ENCODE data around the gene AFF1.

DNA sequence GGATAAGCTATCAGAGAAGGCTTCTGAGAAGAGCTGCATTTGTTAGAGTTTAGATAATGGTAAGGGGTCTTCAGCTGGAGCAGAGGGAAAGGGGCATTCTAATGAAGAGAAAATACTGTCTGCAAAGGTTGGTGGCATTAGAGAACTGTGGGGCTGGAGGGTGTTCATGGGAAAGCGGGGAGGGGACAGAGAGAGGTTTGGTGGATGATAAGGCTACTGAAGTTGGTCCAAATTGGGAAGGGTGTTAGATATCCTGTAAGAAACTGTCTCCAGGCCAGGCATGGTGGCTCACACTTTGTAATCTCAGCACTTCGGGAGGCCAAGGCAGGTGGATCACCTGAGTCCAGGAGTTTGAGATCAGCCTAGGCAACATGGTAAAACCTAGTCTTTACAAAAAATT, 59.9 kb downstream of the AFF1 start:
- TF ChIP-seq, protein P1, sequence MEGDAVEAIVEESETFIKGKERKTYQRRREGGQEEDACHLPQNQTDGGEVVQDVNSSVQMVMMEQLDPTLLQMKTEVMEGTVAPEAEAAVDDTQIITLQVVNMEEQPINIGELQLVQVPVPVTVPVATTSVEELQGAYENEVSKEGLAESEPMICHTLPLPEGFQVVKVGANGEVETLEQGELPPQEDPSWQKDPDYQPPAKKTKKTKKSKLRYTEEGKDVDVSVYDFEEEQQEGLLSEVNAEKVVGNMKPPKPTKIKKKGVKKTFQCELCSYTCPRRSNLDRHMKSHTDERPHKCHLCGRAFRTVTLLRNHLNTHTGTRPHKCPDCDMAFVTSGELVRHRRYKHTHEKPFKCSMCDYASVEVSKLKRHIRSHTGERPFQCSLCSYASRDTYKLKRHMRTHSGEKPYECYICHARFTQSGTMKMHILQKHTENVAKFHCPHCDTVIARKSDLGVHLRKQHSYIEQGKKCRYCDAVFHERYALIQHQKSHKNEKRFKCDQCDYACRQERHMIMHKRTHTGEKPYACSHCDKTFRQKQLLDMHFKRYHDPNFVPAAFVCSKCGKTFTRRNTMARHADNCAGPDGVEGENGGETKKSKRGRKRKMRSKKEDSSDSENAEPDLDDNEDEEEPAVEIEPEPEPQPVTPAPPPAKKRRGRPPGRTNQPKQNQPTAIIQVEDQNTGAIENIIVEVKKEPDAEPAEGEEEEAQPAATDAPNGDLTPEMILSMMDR (conservative IDR thresholded peaks at IDR 0.05; ENCODE audit: low read depth, low read length) = no peak
- TF ChIP-seq SMC3 (IDR thresholded peaks at IDR 0.05; ENCODE audit: low read depth, low read length) (no peak), POLR2A (IDR thresholded peaks at IDR 0.05; ENCODE audit: low read depth, low read length) (no peak), FOS (IDR thresholded peaks at IDR 0.05; ENCODE audit: low read depth, low read length) (no peak), BHLHE40 (IDR thresholded peaks at IDR 0.05; ENCODE audit: low read depth, low read length) (no peak), RAD21 (IDR thresholded peaks at IDR 0.05; ENCODE audit: low read length) (no peak), CEBPB (IDR thresholded peaks at IDR 0.05; ENCODE audit: low read depth, low read length) (no peak), RFX5 (IDR thresholded peaks at IDR 0.05; ENCODE audit: low read depth, low read length) (no peak), MXI1 (IDR thresholded peaks at IDR 0.05; ENCODE audit: borderline replicate concordance, low read depth, low read length) (no peak), MAFK (IDR thresholded peaks at IDR 0.05; ENCODE audit: low read depth, low read length) (no peak)
- TF ChIP-seq, protein P2, sequence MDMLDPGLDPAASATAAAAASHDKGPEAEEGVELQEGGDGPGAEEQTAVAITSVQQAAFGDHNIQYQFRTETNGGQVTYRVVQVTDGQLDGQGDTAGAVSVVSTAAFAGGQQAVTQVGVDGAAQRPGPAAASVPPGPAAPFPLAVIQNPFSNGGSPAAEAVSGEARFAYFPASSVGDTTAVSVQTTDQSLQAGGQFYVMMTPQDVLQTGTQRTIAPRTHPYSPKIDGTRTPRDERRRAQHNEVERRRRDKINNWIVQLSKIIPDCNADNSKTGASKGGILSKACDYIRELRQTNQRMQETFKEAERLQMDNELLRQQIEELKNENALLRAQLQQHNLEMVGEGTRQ (IDR thresholded peaks at IDR 0.05; ENCODE audit: low read depth, low read length) = no peak
- TF ChIP-seq, protein P3, sequence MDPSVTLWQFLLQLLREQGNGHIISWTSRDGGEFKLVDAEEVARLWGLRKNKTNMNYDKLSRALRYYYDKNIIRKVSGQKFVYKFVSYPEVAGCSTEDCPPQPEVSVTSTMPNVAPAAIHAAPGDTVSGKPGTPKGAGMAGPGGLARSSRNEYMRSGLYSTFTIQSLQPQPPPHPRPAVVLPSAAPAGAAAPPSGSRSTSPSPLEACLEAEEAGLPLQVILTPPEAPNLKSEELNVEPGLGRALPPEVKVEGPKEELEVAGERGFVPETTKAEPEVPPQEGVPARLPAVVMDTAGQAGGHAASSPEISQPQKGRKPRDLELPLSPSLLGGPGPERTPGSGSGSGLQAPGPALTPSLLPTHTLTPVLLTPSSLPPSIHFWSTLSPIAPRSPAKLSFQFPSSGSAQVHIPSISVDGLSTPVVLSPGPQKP (IDR thresholded peaks at IDR 0.05; ENCODE audit: borderline replicate concordance, low read depth, low read length) = no peak

Data from IMR-90 (cell line).